Measurements from ENCODE around the gene TMEM176A. TPM values are rescaled to one million over a fixed set of nuclear protein-coding genes. Genes with fewer than 3 reads are reported as not detected.

TMEM176A gene
- total and polyA plus RNA-seq, 9 donors: 71.8 to 166 (median 127) TPM

- Histone ChIP-seq H3K9me3 (no peaks in the 10 kb centered on the region), H3K4me3 (no peak overlapping the region), H3K4me1 (ENCODE audit: insufficient read depth) (peaks cover 6% of the 10 kb centered on the region), H3K27ac (no peak overlapping the region), H3K36me3 (no peaks in the 10 kb centered on the region), H3K27me3 (no peaks in the 10 kb centered on the region)
- DNase-seq: no peak
- intact Hi-C loops (cut with DNase I): no loop called here
- WGBS, 3 donors: 83 to 88% (median 84%) methylated on average over 9 of the region's 9 CpGs
- TF ChIP-seq POLR2A (IDR thresholded peaks at IDR 0.05) (no peak), EP300 (IDR thresholded peaks at IDR 0.05) (no peak), CTCF (IDR thresholded peaks at IDR 0.05) (no peak)
These were observed 10.0 kb upstream of the TMEM176A start for GRCh38 chr7:150790416-150791075.

- Histone ChIP-seq H3K4me1 (ENCODE audit: insufficient read depth) (peaks cover 6% of the 10 kb centered on the region), H3K27me3 (no peaks in the 10 kb centered on the region), H3K36me3 (no peaks in the 10 kb centered on the region), H3K4me3 (no peak overlapping the region), H3K27ac (no peak overlapping the region), H3K9me3 (no peaks in the 10 kb centered on the region)
- intact Hi-C loops (cut with DNase I): no loop called here
- WGBS, 3 donors: 80 to 87% (median 81%) methylated on average over 5 of the region's 5 CpGs
- TF ChIP-seq POLR2A (IDR thresholded peaks at IDR 0.05): no peak
- no peak for TF ChIP-seq EP300 (IDR thresholded peaks at IDR 0.05)
- TF ChIP-seq CTCF (IDR thresholded peaks at IDR 0.05): no peak
- no peak for DNase-seq
These were observed 9.3 kb upstream of the TMEM176A start for GRCh38 chr7:150791304-150791703.

- DNase-seq: no peak
- Histone ChIP-seq H3K4me3 (no peak overlapping the region), H3K9me3 (no peaks in the 10 kb centered on the region), H3K36me3 (no peaks in the 10 kb centered on the region), H3K27me3 (no peaks in the 10 kb centered on the region), H3K4me1 (ENCODE audit: insufficient read depth) (peaks cover 6% of the 10 kb centered on the region), H3K27ac (no peak overlapping the region)
- 66 to 78% (median 66%) methylated on average over 11 to 12 of the region's 12 CpGs for WGBS, 3 donors
- TF ChIP-seq CTCF (IDR thresholded peaks at IDR 0.05) (no peak), EP300 (IDR thresholded peaks at IDR 0.05) (no peak), POLR2A (IDR thresholded peaks at IDR 0.05) (no peak)
- intact Hi-C loops (cut with DNase I): no loop called here
These were observed 8.7 kb upstream of the TMEM176A start for GRCh38 chr7:150791746-150792452.

GRCh38 chr7:150793569-150794238, 6.9 kb upstream of the TMEM176A start:
- Histone ChIP-seq H3K4me1 (ENCODE audit: insufficient read depth) (no peaks in the 10 kb centered on the region), H3K4me3 (no peak overlapping the region), H3K27ac (no peak overlapping the region), H3K36me3 (no peaks in the 10 kb centered on the region), H3K9me3 (no peaks in the 10 kb centered on the region), H3K27me3 (no peaks in the 10 kb centered on the region)
- DNase-seq: no peak
- no peak for TF ChIP-seq POLR2A (IDR thresholded peaks at IDR 0.05)
- no peak for TF ChIP-seq EP300 (IDR thresholded peaks at IDR 0.05)
- TF ChIP-seq CTCF (IDR thresholded peaks at IDR 0.05): no peak
- intact Hi-C loops (cut with DNase I): no loop called here
- WGBS, 3 donors: 93 to 95% (median 94%) methylated on average over 6 of the region's 6 CpGs
